SW 1271 (cell line): ENCODE data around the gene TARS2.

ENCODE experiments used
- DNase-seq, 2 experiments: peaks; one replicate each; lab custom pipeline; 2025; lab: John Stamatoyannopoulos, UW

Gene TARS2

DNA sequence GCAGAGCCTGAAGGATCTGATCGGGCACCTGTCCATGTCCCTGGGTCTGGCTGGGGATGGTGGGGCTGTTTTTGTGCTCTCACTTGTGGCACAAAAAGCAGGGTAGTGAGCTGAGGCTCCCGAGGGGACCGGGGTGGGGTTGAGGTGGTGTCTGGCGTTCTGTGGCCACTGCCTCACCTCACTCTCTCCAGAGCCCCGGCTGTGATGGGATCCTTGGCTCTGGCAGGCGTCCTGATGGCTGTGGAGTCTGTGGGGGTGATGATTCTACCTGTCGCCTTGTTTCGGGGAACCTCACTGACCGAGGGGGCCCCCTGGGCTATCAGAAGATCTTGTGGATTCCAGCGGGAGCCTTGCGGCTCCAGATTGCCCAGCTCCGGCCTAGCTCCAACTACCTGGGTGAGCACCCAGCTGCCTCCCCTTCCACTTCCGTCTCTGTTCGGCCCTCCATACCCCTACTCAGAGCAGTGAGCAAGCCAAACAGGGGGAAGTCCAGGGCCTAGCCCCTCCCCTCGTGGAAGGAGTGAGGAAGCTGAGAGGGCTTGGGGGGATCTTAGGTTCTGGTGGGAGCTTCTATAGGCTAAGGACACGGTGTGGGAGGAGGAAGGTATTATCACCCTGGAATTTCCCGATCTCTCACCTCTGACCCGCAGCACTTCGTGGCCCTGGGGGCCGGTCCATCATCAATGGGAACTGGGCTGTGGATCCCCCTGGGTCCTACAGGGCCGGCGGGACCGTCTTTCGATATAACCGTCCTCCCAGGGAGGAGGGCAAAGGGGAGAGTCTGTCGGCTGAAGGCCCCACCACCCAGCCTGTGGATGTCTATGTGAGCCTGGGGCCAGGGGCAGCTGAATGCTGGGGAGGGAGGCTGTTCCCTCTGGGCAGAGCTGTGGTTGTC lies 69.0 kb downstream of the TARS2 start:
- no peak for DNase-seq

DNA sequence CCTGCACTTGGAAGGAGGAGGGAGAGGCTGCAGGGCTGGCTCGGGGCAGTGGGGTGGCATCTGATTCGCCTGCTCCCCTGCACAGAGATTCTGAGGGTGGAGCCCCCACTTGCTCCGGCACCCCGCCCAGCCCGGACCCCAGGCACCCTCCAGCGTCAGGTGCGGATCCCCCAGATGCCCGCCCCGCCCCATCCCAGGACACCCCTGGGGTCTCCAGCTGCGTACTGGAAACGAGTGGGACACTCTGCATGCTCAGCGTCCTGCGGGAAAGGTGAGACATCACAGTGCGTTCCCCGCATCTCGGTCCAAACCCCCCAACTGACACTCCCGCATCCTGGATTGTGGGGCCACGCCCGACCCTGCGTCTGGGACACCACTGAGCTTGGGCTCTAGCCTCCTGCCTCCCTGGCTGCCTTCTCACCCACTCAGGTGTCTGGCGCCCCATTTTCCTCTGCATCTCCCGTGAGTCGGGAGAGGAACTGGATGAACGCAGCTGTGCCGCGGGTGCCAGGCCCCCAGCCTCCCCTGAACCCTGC lies 69.9 kb downstream of the TARS2 start:
- no peak for DNase-seq
